ENCODE data around the gene DNAJC4. TPM values are rescaled to one million over a fixed set of nuclear protein-coding genes. Genes with fewer than 3 reads are reported as not detected.

Gene DNAJC4
- total RNA-seq, 1 experiment from 2014 or later: 26.0 TPM

DNA sequence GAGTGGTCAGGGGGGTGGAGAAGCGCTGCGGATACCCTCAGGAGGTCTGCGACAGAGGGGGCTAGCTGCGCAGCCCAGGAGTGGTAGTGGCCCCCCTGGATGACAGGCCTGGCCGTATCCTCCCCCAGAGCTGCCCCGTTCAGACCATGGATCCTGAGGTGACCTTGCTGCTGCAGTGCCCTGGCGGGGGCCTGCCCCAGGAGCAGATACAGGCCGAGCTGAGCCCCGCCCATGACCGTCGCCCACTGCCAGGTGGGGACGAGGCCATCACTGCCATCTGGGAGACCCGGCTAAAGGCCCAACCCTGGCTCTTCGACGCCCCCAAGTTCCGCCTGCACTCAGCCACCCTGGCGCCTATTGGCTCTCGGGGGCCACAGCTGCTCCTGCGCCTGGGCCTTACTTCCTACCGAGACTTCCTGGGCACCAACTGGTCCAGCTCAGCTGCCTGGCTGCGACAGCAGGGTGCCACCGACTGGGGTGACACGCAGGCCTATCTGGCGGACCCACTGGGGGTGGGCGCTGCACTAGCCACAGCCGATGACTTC lies 3.8 kb upstream of the DNAJC4 start (continued):
- TF ChIP-seq ZNF425 (CRISPR knock-in tag; conservative IDR thresholded peaks at IDR 0.05) (no peak), STAT6 (CRISPR knock-in tag; conservative IDR thresholded peaks at IDR 0.05; ENCODE audit: low read depth) (no peak), FOXJ3 (CRISPR knock-in tag; IDR thresholded peaks at IDR 0.05; ENCODE audit: borderline replicate concordance) (no peak), NFATC4 (CRISPR knock-in tag; IDR thresholded peaks at IDR 0.05) (no peak), PREB (CRISPR knock-in tag; IDR thresholded peaks at IDR 0.05; ENCODE audit: borderline replicate concordance) (no peak), NR3C1 (CRISPR knock-in tag; conservative IDR thresholded peaks at IDR 0.05; ENCODE audit: low read depth) (no peak), CREM (CRISPR knock-in tag; IDR thresholded peaks at IDR 0.05) (no peak)
- TF ChIP-seq, protein P1, sequence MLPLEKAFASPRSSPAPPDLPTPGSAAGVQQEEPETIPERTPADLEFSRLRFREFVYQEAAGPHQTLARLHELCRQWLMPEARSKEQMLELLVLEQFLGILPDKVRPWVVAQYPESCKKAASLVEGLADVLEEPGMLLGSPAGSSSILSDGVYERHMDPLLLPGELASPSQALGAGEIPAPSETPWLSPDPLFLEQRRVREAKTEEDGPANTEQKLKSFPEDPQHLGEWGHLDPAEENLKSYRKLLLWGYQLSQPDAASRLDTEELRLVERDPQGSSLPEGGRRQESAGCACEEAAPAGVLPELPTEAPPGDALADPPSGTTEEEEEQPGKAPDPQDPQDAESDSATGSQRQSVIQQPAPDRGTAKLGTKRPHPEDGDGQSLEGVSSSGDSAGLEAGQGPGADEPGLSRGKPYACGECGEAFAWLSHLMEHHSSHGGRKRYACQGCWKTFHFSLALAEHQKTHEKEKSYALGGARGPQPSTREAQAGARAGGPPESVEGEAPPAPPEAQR (CRISPR knock-in tag; IDR thresholded peaks at IDR 0.05): no peak
- TF ChIP-seq, protein P2, sequence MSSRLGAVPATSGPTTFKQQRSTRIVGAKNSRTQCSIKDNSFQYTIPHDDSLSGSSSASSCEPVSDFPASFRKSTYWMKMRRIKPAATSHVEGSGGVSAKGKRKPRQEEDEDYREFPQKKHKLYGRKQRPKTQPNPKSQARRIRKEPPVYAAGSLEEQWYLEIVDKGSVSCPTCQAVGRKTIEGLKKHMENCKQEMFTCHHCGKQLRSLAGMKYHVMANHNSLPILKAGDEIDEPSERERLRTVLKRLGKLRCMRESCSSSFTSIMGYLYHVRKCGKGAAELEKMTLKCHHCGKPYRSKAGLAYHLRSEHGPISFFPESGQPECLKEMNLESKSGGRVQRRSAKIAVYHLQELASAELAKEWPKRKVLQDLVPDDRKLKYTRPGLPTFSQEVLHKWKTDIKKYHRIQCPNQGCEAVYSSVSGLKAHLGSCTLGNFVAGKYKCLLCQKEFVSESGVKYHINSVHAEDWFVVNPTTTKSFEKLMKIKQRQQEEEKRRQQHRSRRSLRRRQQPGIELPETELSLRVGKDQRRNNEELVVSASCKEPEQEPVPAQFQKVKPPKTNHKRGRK (CRISPR knock-in tag; IDR thresholded peaks at IDR 0.05; ENCODE audit: borderline replicate concordance): no peak

- no peak overlapping the region for H3K27ac Mint-ChIP-seq
- POLR2A ChIA-PET: interaction anchor here (1.4 to 1.9 kb wide), 3 partner anchors 16 to 73 kb away, joined by 3 to 5 read pairs (median 4); partner anchors contain the start of gene PPP1R14B
- DNase-seq (ENCODE audit: low spot score): no peak
- no peak for ATAC-seq
- H3K27me3 Mint-ChIP-seq (ENCODE audit: low read depth): peaks cover 7% of the 10 kb centered on the region
- CTCF ChIA-PET: interaction anchor here (0.6 to 3.8 kb wide), 5 partner anchors 10 to 198 kb away, joined by 3 to 27 read pairs (median 15); partner anchors contain the start of gene FERMT3
- H3K4me1 Mint-ChIP-seq: peaks cover 34% of the 10 kb centered on the region
- H3K9me3 Mint-ChIP-seq: no peaks in the 10 kb centered on the region
- H3K36me3 Mint-ChIP-seq: no peaks in the 10 kb centered on the region
- H3K4me3 Mint-ChIP-seq: peak overlapping the region; percentile 81
- TF ChIP-seq, protein P3, sequence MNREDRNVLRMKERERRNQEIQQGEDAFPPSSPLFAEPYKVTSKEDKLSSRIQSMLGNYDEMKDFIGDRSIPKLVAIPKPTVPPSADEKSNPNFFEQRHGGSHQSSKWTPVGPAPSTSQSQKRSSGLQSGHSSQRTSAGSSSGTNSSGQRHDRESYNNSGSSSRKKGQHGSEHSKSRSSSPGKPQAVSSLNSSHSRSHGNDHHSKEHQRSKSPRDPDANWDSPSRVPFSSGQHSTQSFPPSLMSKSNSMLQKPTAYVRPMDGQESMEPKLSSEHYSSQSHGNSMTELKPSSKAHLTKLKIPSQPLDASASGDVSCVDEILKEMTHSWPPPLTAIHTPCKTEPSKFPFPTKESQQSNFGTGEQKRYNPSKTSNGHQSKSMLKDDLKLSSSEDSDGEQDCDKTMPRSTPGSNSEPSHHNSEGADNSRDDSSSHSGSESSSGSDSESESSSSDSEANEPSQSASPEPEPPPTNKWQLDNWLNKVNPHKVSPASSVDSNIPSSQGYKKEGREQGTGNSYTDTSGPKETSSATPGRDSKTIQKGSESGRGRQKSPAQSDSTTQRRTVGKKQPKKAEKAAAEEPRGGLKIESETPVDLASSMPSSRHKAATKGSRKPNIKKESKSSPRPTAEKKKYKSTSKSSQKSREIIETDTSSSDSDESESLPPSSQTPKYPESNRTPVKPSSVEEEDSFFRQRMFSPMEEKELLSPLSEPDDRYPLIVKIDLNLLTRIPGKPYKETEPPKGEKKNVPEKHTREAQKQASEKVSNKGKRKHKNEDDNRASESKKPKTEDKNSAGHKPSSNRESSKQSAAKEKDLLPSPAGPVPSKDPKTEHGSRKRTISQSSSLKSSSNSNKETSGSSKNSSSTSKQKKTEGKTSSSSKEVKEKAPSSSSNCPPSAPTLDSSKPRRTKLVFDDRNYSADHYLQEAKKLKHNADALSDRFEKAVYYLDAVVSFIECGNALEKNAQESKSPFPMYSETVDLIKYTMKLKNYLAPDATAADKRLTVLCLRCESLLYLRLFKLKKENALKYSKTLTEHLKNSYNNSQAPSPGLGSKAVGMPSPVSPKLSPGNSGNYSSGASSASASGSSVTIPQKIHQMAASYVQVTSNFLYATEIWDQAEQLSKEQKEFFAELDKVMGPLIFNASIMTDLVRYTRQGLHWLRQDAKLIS (CRISPR knock-in tag; IDR thresholded peaks at IDR 0.05; ENCODE audit: borderline replicate concordance): no peak
- TF ChIP-seq, protein P4, sequence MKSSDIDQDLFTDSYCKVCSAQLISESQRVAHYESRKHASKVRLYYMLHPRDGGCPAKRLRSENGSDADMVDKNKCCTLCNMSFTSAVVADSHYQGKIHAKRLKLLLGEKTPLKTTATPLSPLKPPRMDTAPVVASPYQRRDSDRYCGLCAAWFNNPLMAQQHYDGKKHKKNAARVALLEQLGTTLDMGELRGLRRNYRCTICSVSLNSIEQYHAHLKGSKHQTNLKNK (CRISPR knock-in tag; IDR thresholded peaks at IDR 0.05): no peak
- TF ChIP-seq ZNF263 (CRISPR knock-in tag; IDR thresholded peaks at IDR 0.05; ENCODE audit: low read depth) (no peak), ZNF232 (CRISPR knock-in tag; IDR thresholded peaks at IDR 0.05) (no peak), CBFB (CRISPR knock-in tag; IDR thresholded peaks at IDR 0.05; ENCODE audit: low read depth) (no peak), RELA (CRISPR knock-in tag; IDR thresholded peaks at IDR 0.05; ENCODE audit: borderline replicate concordance) (no peak), MYBL2 (CRISPR knock-in tag; IDR thresholded peaks at IDR 0.05) (no peak), ZBTB21 (CRISPR knock-in tag; IDR thresholded peaks at IDR 0.05; ENCODE audit: borderline replicate concordance) (no peak), SMAD4 (CRISPR knock-in tag; IDR thresholded peaks at IDR 0.05) (no peak)
- TF ChIP-seq, protein P5, sequence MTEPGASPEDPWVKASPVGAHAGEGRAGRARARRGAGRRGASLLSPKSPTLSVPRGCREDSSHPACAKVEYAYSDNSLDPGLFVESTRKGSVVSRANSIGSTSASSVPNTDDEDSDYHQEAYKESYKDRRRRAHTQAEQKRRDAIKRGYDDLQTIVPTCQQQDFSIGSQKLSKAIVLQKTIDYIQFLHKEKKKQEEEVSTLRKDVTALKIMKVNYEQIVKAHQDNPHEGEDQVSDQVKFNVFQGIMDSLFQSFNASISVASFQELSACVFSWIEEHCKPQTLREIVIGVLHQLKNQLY (CRISPR knock-in tag; IDR thresholded peaks at IDR 0.05): no peak
Observed at GRCh38 chr11:64227405-64227956, 2.9 kb upstream of the DNAJC4 start.

Data from WTC11 (cell line).